Osteoblast (primary cell): ENCODE data around the gene MIS12. TPM values are rescaled to one million over a fixed set of nuclear protein-coding genes. Genes with fewer than 3 reads are reported as not detected.

Source experiments
- DNase-seq: peaks from one replicate; pipeline ENCODE4 v3.0.0; 2011; ENCODE audit warnings: low spot score, mixed read lengths; ENCODE audit not compliant: insufficient read length; ENCODE audit errors: missing footprints
- H2AFZ ChIP-seq: 2 replicates; pipeline ENCODE4 v1.6.0; 2011; ENCODE audit warnings: mild to moderate bottlenecking, low read length
- H3K27ac ChIP-seq: 2 replicates; pipeline ENCODE4 v1.5.1; 2011; ENCODE audit warnings: mild to moderate bottlenecking, low read depth, low read length, moderate library complexity
- H3K27me3 ChIP-seq: 2 replicates; pipeline ENCODE4 v1.6.0; 2012; ENCODE audit warnings: mild to moderate bottlenecking, control low read depth, inconsistent platforms, low read length, moderate library complexity; ENCODE audit not compliant: insufficient read depth
- H3K36me3 ChIP-seq: 2 replicates; pipeline ENCODE4 v1.5.1; 2011; ENCODE audit warnings: mild to moderate bottlenecking, low read length, control low read depth, moderate library complexity; ENCODE audit not compliant: insufficient read depth
- H3K4me1 ChIP-seq: 2 replicates; pipeline ENCODE4 v1.5.1; 2011; ENCODE audit warnings: mild to moderate bottlenecking, low read length, control low read depth, moderate library complexity; ENCODE audit not compliant: insufficient read depth
- H3K4me2 ChIP-seq: 2 replicates; pipeline ENCODE4 v1.6.0; 2011; ENCODE audit warnings: mild to moderate bottlenecking, low read length; ENCODE audit not compliant: insufficient read depth
- H3K4me3 ChIP-seq: fragments of 200-600 bp; sonication (generic); 3 replicates; pipeline ENCODE4 v1.5.1; 2012; ENCODE audit warnings: mild to moderate bottlenecking, low read length, inconsistent platforms; ENCODE audit not compliant: insufficient read depth
- H3K79me2 ChIP-seq: 2 replicates; pipeline ENCODE4 v1.6.0; 2012; ENCODE audit warnings: mild to moderate bottlenecking, low read length, control low read depth, inconsistent platforms; ENCODE audit not compliant: insufficient read depth
- H3K9me3 ChIP-seq: 2 replicates; pipeline ENCODE4 v1.5.1; 2011; ENCODE audit warnings: low read depth, low read length, control low read depth
- H4K20me1 ChIP-seq: 2 replicates; pipeline ENCODE4 v1.6.0; 2012; ENCODE audit warnings: mild to moderate bottlenecking, low read length, control low read depth; ENCODE audit not compliant: insufficient read depth
- CTCF ChIP-seq: IDR thresholded peaks from 2 replicates; pipeline ENCODE4 v1.5.1; 2011; ENCODE audit warnings: mild to moderate bottlenecking, low read depth, low read length, moderate library complexity; ENCODE audit errors: extremely low read depth
- total RNA-seq: library from RNA; depleted of rRNA; stranded (reverse); fragments of >200 nt; gene quantifications from 2 replicates; pipeline ENCODE4 v1.2.3, GENCODE V29; 2012

Gene MIS12
- total RNA-seq, 1 donor = 10.9 TPM

- Histone ChIP-seq H4K20me1 (peaks cover 17% of the 10 kb centered on the region), H3K36me3 (peaks cover 12% of the 10 kb centered on the region), H2AFZ (no peak overlapping the region)
Observed at GRCh38 chr17:5464717-5465507, 21.5 kb upstream of the MIS12 start.

DNA sequence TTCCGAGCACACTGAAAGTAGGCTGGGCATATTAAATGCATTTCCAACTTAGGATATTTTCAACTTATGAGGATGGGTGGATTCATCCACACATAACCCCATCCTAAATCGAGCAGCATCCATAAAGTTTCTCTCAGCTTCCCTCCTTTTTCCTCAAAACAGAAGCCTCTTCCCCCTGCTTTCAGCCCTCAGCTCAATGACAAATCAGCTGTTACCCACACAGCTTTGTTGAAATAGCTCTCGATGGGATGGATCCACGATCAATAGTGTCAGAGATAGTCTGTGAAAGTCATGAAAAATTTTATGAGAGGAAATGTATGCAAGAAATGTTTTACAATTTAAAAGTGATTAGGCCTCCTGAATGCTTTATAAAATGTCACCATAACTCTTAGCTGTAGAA is 20.1 kb upstream of the MIS12 start:
- peaks cover 17% of the 10 kb centered on the region for H4K20me1 ChIP-seq
- H2AFZ ChIP-seq = no peak overlapping the region
- H3K27me3 ChIP-seq = no peaks in the 10 kb centered on the region
- H3K36me3 ChIP-seq = peaks cover 7% of the 10 kb centered on the region
- H3K4me3 ChIP-seq = no peak overlapping the region
- H3K4me2 ChIP-seq = peak overlapping the region; percentile 96
- peaks cover 65% of the 10 kb centered on the region for H3K79me2 ChIP-seq
- H3K27ac ChIP-seq = no peak overlapping the region
- no peaks in the 10 kb centered on the region for H3K9me3 ChIP-seq
- no peak for TF ChIP-seq CTCF
- DNase-seq = no peak
- H3K4me1 ChIP-seq = peaks cover 10% of the 10 kb centered on the region

More at GRCh38 chr17:5464717-5465507, 21.5 kb upstream of the MIS12 start:
- DNase-seq = peak; percentile 72
- Histone ChIP-seq H3K4me1 (peaks cover 10% of the 10 kb centered on the region), H3K27me3 (no peaks in the 10 kb centered on the region), H3K9me3 (no peaks in the 10 kb centered on the region), H3K79me2 (peaks cover 68% of the 10 kb centered on the region), H3K4me2 (no peak overlapping the region), H3K27ac (no peak overlapping the region), H3K4me3 (no peak overlapping the region)
- no peak for TF ChIP-seq CTCF

DNA sequence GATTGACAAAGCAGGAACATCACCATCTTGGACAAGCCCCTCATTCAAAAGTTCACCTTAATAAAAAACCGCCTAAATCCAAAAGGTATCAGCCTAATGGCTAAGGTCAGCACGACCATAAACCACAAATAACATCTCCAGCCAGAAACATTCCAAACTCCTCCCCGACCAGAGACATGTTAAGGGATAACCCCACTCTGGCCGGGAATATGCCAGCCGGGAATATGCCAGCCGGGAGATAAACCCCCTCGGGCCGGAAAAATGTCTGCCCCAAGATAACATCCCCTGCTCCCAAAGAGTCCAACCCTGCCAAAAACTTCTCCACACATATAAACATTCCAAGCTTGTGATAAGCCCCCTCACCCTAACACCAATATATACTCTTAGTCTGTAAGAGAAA is 18.9 kb upstream of the MIS12 start:
- Histone ChIP-seq H3K4me3 (peak overlapping the region; percentile 85), H4K20me1 (peaks cover 17% of the 10 kb centered on the region), H3K27ac (peak overlapping the region; percentile 1), H3K4me2 (peak overlapping the region; percentile 96), H3K4me1 (peaks cover 10% of the 10 kb centered on the region), H3K79me2 (peaks cover 61% of the 10 kb centered on the region), H3K27me3 (no peaks in the 10 kb centered on the region), H3K36me3 (peaks cover 10% of the 10 kb centered on the region), H3K9me3 (no peaks in the 10 kb centered on the region), H2AFZ (peak overlapping the region; percentile 90)
- TF ChIP-seq CTCF = no peak
- no peak for DNase-seq

GRCh38 chr17:5468075-5468473 is 18.3 kb upstream of the MIS12 start:
- peak overlapping the region; percentile 85 for H3K4me3 ChIP-seq
- peaks cover 9% of the 10 kb centered on the region for H3K36me3 ChIP-seq
- H3K9me3 ChIP-seq = no peaks in the 10 kb centered on the region
- H3K4me2 ChIP-seq = peak overlapping the region; percentile 96
- peak overlapping the region; percentile 90 for H2AFZ ChIP-seq
- peaks cover 16% of the 10 kb centered on the region for H4K20me1 ChIP-seq
- peak overlapping the region; percentile 63 for H3K27ac ChIP-seq
- DNase-seq = no peak
- H3K4me1 ChIP-seq = peaks cover 10% of the 10 kb centered on the region
- H3K27me3 ChIP-seq = no peaks in the 10 kb centered on the region
- TF ChIP-seq CTCF = no peak
- peaks cover 54% of the 10 kb centered on the region for H3K79me2 ChIP-seq
